ENCODE data around the gene PRKCD. TPM values are rescaled to one million over a fixed set of nuclear protein-coding genes. Genes with fewer than 3 reads are reported as not detected.

PRKCD gene
- total and polyA plus RNA-seq, 2 of the 4 experiments (the other 2 are of a cell fraction): 4.3 to 19.0 TPM

DNA sequence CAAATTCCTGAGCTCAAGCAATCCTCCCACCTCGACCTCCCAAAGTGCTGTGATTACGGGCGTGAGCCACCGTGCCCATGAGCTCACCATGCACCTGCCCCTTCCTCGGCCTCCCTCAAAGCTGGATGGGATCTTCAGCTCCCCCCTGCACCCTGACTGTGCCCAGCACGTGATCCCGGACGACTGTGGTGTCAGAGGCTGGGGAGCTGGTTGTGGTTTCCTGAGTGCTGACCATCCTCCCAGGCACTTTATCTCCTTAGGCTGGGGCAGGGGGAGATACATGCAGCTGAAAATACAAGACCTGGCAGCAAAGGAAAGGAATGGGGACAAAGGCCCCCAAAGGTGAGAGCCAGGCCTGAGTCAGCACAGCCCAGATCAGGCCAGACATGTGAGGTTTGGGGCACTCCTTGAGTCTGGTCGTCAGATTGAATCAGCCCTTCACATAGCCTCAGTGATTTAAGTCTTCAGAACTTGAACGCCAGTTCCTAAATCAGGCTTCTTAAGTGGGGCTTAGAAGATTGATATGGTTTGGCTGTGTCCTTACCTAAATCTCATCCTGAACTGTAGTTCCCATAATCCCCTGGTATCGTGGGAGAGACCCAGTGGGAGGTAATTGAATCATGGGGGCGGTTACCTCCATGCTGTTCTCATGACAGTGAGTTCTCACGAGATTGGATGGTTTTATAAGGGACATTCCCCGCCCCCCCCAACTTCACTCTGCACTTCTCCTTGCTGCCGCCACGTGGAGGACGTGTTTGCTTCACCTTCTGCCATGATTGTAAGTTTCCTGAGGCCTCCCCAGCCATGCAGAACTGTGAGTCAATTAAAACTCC, 35.8 kb downstream of the PRKCD start:
- Histone ChIP-seq H2AK5ac (ENCODE audit: low read depth, low read length) (peak overlapping the region; percentile 20; the same call in 1 of the 2 replicates), H4K5ac (ENCODE audit: low read depth, low read length) (peak overlapping the region; percentile 35; the same call in 1 of the 2 replicates), H3K18ac (ENCODE audit: low read depth, low read length) (no peak overlapping the region), H2BK20ac (ENCODE audit: low read depth, low read length) (no peak overlapping the region), H2AFZ (replicated peaks; ENCODE audit: low read length, poor library complexity) (peak overlapping the region; percentile 86), H3K27me3 (ENCODE audit: control insufficient read depth, insufficient read depth, low read length) (no peaks in the 10 kb centered on the region; the same call in 1 of the 2 replicates), H3K4me2 (ENCODE audit: low read depth, low read length) (no peak overlapping the region), H3K56ac (ENCODE audit: extremely low read depth, insufficient read depth, low read length) (no peak overlapping the region), H4K8ac (ENCODE audit: low read depth in 2 of 2, low read length in 2 of 2) (peak overlapping the region in 1 of 2 experiments; percentile 68; a peak in 2 of 4 replicates), H3K14ac (replicated peaks; ENCODE audit: low read depth, low read length) (no peak overlapping the region; the same call in 1 of the 2 replicates), H3K4me1 (ENCODE audit: control insufficient read depth, insufficient read depth, low read length) (peaks cover 16% of the 10 kb centered on the region), H3K9me1 (ENCODE audit: insufficient read depth, low read length) (peaks cover 8% of the 10 kb centered on the region; the same call in 1 of the 2 replicates), H3K9ac (ENCODE audit: low read depth, low read length) (no peak overlapping the region), H3K27ac (ENCODE audit: insufficient read depth, low read length) (no peak overlapping the region), H2BK120ac (ENCODE audit: low read depth, low read length) (no peak overlapping the region), H2BK5ac (ENCODE audit: low read depth, low read length, poor library complexity, severe bottlenecking) (no peak overlapping the region), H3K9me3 (ENCODE audit: control insufficient read depth, insufficient read depth, low read length) (no peaks in the 10 kb centered on the region), H4K20me1 (ENCODE audit: insufficient read depth, low read length) (no peaks in the 10 kb centered on the region), H3K36me3 (ENCODE audit: control insufficient read depth, insufficient read depth, low read length) (no peaks in the 10 kb centered on the region), H4K91ac (ENCODE audit: insufficient read depth, low read depth, low read length) (no peak overlapping the region), H2BK15ac (ENCODE audit: low read depth, low read length) (no peak overlapping the region), H3K79me1 (ENCODE audit: low read depth in 1 of 2, low read length in 2 of 2) (no peaks in the 10 kb centered on the region), H3K4ac (ENCODE audit: low read depth, low read length) (no peak overlapping the region), H3K4me3 (ENCODE audit: insufficient read depth, low read depth, low read length) (no peak overlapping the region), H3K23ac (ENCODE audit: low read depth, low read length) (no peak overlapping the region), H2AK9ac (replicated peaks; ENCODE audit: low read depth, low read length, poor library complexity) (no peak overlapping the region)
- intact Hi-C loops (cut with micrococcal nuclease) (loop anchor here (1.0 to 2.0 kb wide), 3 partner anchors 36 to 82 kb away; partner anchors contain the start of gene PRKCD), in situ Hi-C loops (cut with MboI; ENCODE audit: low sequenced_read_pairs) (no loop called here), dilution Hi-C loops (cut with HindIII; ENCODE audit: low sequenced_read_pairs, unreplicated experiment) (no loop called here)
- WGBS, 2 experiments (ENCODE audit: extremely low coverage in 2 of 2, insufficient read length in 1 of 2): 20% methylated on average over 1 of the region's 17 CpGs; no CpG with 5 or more reads in 1 of the 2 experiments
- TF ChIP-seq BHLHE40 (IDR thresholded peaks at IDR 0.05; ENCODE audit: low read depth, low read length) (peak; percentile 54; the same call in 1 of the 2 replicates), RCOR1 (IDR thresholded peaks at IDR 0.05; ENCODE audit: insufficient replicate concordance, low read length) (no peak)
- TF ChIP-seq, protein P1, sequence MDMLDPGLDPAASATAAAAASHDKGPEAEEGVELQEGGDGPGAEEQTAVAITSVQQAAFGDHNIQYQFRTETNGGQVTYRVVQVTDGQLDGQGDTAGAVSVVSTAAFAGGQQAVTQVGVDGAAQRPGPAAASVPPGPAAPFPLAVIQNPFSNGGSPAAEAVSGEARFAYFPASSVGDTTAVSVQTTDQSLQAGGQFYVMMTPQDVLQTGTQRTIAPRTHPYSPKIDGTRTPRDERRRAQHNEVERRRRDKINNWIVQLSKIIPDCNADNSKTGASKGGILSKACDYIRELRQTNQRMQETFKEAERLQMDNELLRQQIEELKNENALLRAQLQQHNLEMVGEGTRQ (IDR thresholded peaks at IDR 0.05; ENCODE audit: low read depth, low read length): peak; percentile 72
- TF ChIP-seq, protein P2, sequence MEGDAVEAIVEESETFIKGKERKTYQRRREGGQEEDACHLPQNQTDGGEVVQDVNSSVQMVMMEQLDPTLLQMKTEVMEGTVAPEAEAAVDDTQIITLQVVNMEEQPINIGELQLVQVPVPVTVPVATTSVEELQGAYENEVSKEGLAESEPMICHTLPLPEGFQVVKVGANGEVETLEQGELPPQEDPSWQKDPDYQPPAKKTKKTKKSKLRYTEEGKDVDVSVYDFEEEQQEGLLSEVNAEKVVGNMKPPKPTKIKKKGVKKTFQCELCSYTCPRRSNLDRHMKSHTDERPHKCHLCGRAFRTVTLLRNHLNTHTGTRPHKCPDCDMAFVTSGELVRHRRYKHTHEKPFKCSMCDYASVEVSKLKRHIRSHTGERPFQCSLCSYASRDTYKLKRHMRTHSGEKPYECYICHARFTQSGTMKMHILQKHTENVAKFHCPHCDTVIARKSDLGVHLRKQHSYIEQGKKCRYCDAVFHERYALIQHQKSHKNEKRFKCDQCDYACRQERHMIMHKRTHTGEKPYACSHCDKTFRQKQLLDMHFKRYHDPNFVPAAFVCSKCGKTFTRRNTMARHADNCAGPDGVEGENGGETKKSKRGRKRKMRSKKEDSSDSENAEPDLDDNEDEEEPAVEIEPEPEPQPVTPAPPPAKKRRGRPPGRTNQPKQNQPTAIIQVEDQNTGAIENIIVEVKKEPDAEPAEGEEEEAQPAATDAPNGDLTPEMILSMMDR (conservative IDR thresholded peaks at IDR 0.05; ENCODE audit: low read depth, low read length): 0 out of 2 replicates have a peak, but pooled peaks have one; percentile 8
- ATAC-seq (ENCODE audit: low read depth): no peak
- BruUV-seq (replicated peaks): no TSS peak
- ChIA-PET CTCF (interaction anchor here (0.6 to 1.8 kb wide), 9 partner anchors 10 to 86 kb away, joined by 3 to 13 read pairs (median 5); no protein-coding TSS in a partner anchor), POLR2A (ENCODE audit: unreplicated experiment) (no interaction called here)
- peak; percentile 62 for DNase-seq

Measured in IMR-90 (cell line).